Amniotic stem cell (primary cell): ENCODE data around the gene TIPIN.
"Not testable (repeated sequence)": the region's sequence is repeated elsewhere in the genome, so short reads cannot be mapped to it uniquely, and the experiment has no call there.

ENCODE experiments used
- DNase-seq: peaks from one replicate; lab custom pipeline; 2025; lab: John Stamatoyannopoulos, UW

Gene TIPIN

DNA sequence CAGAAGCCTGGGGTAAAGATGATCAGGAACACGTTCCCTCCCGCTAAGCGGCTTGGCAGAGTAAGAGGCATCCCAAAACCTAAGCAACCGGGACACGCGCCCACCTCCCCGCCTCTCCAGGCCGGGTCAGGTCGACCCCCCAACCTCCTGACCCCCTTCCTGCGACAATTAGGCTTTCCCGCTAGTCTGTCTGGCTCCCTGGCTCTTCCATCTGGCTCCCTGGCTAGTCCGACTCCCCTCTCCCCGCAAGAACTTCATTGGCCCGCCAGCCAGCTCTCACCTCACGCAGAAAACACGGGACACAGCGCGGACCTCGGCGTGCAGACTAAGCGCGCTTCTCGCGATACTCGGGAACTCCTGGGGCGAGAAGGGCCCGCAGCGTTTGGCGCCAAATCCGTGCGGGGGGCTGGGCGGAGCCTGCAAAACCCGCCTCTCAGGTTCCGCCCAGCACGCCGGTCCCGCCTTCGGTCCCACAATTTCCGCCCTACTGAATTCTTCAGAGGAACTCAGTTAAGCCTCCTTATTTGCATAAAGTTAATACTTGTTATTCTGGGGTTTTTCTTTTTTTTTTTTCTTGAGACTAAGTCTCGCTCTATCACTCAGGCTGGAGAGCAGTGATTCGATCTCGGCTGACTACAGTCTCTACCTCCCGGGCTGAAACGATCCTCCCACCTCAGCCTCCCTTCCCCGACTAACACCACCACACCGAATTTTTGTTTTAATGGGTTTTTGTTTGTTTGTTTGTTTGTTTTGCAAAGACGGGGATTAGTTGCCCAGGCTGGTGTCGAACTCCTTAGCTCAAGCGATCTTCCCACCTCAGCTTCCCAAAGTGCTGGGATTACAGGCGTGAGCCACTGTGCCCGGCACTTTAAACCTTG is at the start of gene TIPIN:
Gene TIPIN, minus strand, starts transcription at position 327 of the 878 bp plus-strand sequence. CDS start 3,738 bp downstream, outside the sequence.
- peak; percentile 91 for DNase-seq

- DNase-seq, result no peak
Measured at GRCh38 chr15:66405615-66406014, 49.1 kb upstream of the TIPIN start.

DNA sequence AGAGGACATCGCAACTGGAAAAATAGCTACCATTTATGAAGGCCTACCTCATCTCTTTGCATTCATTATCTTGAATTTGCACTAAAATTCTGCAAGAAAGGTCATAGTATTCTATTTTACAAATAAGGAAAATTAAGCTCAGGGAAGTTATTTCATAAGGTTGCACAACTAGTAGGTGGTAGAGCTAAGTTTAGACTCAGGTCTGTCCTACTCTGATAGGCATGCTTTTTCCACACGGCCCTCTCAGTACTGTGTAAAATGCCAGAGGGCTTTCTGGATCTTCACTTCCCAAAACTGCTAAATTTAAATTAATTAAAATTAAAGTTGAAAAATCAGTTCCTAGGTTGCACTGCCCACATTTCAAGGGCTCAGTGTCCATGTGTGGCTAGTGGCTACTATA is 48.5 kb upstream of the TIPIN start:
- DNase-seq, result no peak

- no peak for DNase-seq
Measured at GRCh38 chr15:66404532-66404931, 48.0 kb upstream of the TIPIN start.

GRCh38 chr15:66404122-66404521 is 47.6 kb upstream of the TIPIN start:
- DNase-seq, result no peak

- DNase-seq, result no peak
Measured at GRCh38 chr15:66403323-66403722, 46.8 kb upstream of the TIPIN start.

DNA sequence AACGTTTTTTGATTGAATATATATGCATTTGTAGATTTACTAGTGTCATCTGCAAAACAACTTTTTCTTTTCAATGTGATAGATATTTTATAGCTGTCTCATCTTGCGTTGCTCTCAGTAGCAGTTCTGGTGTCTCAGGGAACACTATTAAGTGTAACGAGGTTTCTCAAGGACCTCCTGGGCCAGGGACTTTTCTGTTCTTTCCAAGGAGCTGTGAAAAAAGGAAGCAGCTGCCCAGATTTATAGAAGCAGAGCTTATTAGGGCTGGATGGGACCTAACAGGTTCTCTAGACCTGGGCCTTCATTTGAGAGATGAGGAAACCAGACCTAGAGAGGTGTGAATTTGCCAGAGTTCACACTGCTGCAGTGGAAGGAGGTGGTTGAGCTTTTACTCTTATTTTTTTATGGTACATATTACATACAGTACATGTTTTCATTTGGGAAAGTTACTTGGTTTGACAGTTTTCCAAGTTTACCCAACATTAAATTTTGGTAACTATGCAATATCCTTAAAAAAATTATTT is 46.3 kb upstream of the TIPIN start:
- DNase-seq, result no peak

GRCh38 chr15:66401130-66402021 is 44.9 kb upstream of the TIPIN start:
- no peak for DNase-seq

DNA sequence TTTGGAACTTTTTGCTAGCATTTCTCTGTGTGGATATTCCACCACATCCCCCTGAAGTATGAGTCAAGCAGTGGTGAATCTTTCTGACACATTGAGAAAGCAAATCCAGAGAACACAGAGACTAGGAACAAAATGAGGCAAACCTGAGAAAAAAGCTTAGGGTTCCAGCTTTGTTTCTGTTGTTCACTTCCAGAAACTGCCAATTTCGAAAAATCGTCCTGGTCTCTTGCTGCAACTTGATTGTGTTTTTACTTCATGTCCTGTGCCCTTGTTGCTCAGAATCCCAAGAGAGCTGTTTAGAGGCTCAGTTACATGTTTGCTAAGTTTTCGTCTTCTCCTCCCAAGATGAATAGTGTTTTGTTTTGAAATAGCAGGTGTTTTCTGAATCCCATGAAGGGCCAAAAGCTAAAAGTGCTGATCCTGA is 43.9 kb upstream of the TIPIN start:
- DNase-seq, result no peak

DNA sequence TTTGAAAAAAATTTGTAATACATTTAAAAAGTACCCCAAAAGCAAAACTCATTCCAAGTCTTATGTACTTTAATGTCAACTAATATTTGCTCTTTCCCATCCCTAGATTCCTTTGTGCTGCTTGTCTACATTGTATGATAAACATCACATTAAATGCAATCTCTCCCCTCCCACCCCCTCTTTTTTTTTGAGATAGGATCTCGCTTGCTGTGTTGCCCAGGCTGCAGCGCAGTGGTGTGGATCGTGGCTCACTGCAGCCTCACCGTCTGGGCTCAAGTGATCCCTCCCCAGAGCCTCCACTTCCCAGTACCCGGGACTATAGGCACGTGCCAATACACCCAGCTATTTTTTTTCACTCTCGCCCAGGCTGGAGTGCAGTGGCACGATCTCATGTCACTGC is 42.8 kb upstream of the TIPIN start:
- DNase-seq, result no peak

DNA sequence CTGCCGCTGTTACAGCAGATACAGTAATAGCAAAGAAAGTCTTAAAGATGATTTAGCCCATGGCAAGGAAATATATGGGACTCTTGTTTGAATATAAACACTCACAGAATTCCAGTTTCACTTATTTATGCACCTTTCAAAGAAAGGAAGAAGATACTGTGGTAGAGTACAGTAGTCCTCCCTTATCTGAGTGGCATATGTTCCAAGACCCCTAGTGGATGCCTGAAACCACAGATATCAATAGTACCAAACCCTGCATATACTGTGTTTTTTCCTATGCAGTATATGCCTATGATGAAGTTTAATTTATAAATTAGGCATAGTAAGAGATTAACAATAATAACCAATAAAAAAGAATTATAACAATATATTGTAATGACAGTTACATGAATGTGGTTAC is 38.4 kb upstream of the TIPIN start:
- DNase-seq, result no peak

DNA sequence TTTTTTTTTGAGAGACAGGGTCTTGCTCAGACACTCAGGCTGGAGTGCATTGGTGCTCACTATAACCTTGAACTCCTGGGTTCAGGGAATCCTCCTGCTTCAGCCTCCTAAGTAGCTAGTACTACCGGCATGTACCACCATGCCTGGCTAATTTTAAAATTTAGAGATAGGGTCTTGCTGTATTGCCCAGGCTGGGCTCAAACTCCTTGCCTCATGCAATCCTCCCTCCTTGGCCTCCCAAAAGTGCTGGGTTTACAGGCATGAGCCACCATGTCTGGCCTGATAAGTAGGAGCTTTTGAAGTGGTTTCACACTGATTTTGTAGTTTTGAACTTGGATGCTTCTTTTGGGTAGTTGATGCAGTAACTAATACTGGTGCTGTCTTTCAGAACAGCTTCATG is 38.0 kb upstream of the TIPIN start:
- DNase-seq, result no peak

DNA sequence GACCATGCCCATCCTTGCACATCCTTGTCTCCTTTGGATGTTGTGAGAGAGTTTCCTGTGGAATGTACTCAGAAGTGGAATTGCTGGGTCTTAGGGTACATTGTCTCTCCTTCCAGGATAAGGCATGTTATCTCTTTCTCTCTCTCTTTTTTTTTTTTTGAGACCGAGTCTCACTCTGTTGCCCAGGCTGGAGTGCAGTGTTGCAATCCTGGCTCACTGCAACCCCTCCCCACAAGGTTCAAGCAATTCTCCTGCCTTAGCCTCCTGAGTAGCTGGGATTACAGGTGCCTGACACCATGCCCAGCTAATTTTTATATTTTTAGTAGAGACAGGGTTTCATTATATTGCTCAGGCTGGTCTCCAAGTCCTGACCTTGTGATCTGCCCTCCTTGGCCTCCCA is 36.6 kb upstream of the TIPIN start:
- not testable (repeated sequence) for DNase-seq

DNA sequence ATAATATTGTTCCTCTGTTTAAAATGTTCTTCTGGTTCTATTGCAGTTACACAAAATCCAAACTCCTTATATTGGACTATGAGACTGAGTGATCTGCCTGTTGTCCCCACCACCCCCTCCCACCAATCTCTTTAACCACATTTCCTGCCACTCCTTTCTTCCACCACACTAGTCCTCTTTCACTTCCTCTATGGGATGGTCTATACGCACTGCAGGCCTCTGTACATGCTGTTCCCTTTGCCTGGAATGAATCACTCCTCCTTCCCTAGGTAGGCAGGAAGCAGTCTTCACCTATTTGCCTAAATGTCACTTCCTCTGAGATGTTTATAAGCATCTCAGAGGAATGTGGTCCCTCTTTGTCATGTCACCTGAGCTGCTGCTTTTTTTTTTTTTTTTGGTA is 34.2 kb upstream of the TIPIN start:
- no peak for DNase-seq

DNA sequence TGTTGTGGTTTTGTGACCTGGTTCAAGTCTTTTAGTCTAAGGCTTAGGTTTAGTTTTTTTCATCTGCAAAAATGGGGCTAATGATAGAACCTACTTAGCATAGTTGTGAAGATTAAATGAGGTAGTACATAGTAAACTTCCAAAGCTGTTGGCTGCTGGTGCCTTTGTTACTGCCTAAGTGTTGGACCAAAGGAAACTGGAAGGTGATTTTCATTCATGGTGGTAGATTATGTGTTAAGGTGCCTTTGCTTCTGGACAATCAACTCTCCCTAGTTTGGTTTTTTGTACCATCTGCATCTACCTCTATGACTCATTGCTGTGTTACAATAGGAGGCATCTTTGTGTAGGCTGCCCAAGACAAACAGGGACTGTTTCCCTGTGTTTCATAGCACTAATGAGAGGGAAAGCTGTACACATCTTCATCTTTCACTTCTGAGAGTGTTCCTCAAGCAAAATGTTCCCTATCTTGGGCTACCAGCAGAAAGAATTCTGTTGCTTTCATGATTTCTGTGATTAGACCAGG is 33.4 kb upstream of the TIPIN start:
- DNase-seq, result no peak

- no peak for DNase-seq
Measured at GRCh38 chr15:66389098-66389858, 32.8 kb upstream of the TIPIN start.

- DNase-seq, result no peak
Measured at GRCh38 chr15:66388576-66388975, 32.1 kb upstream of the TIPIN start.

DNA sequence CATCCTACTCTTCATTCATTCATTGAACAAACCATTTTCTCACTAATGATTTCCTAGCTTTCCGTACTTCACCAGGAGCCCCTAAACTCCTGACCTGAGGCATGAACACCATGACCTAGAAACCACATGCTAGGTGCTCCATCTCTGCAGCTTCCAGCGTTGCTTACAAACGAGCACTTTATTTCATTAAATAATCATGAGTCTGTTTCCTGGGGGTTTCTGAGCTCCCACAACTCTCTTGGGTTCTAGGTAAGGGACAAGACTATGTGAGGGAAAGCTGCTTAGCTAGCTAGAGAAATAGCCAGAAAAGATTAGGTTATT is 31.5 kb upstream of the TIPIN start:
- DNase-seq, result no peak

DNA sequence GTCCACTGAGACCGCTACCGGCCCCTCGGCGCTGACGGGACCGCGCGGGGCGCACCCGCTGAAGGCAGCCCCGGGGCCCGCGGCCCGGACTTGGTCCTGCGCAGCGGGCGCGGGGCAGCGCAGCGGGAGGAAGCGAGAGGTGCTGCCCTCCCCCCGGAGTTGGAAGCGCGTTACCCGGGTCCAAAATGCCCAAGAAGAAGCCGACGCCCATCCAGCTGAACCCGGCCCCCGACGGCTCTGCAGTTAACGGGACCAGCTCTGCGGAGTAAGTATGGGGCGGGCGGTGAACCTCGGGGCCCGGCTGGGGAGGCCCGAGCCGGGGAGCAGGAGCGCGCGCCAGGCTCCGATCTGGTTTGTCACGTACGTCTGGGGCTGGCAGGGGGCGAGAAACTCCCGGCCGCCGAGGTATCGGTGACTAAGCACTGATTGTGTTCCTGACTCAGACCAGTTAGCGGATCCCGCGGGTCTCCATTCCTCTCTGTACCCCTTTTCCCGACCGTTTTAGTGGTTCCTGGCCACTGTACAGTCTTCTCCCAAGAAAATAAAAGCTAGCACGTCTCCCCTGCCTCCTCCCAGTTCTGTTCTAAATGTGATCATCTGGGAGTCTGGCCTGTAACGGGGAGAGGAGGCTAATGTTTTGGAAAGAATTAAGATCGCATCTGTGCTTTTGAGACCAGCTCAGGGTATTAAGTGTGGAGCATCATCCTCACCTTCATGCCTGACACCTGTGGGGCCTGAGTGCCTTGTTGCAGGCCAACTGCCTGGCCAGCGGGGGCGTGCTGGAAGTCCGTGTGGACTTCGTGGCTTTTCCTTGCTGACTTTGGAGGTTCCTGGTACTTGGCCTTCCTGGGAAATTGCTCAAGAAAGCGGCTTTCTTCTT is 30.9 kb upstream of the TIPIN start:
- DNase-seq, result peak; percentile 59

- peak; percentile 91 for DNase-seq
Measured at GRCh38 chr15:66386204-66387123, 30.0 kb upstream of the TIPIN start, which contains the start of gene MAP2K1. Gene MAP2K1 (plus strand): TSS chr15:66386912. CDS start chr15:66387348, 436 bp downstream.
